ENCODE results near the gene AUTS2. TPM values are rescaled to one million over a fixed set of nuclear protein-coding genes. Genes with fewer than 3 reads are reported as not detected.

AUTS2 gene
- total RNA-seq, 1 experiment from 2014 or later, result 256 TPM

DNA sequence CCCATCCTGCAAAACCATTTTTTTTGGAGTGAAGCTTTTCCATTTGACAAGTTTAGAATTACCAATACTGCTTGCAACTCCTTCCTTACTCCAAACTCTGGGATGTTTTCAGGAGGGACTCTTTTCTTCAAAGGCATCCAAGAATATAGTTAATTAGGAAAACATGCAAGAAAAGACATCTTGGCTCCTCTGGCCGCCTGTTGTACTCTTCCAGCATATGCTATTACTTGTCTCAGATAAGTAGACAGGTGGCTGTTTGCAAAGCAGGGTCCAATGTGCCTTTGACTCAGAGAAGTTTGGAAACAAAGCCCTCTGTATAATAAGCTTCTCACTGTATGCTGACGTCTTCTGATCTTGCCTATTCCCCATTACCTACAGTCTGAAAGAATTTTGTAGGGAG, 746.5 kb downstream of the AUTS2 start:
- Histone ChIP-seq H3K27ac (ENCODE audit: insufficient read length, low read depth, low read length) (no peak overlapping the region), H4K20me1 (ENCODE audit: control insufficient read depth, insufficient read depth, insufficient read length) (no peaks in the 10 kb centered on the region), H3K23ac (ENCODE audit: insufficient read length, low read depth, low read length) (no peak overlapping the region), H4K8ac (replicated peaks; ENCODE audit: insufficient read length, low read depth, low read length) (no peak overlapping the region), H3T11ph (ENCODE audit: low read length) (no peak overlapping the region), H3K79me2 (ENCODE audit: insufficient read depth, low read length) (no peaks in the 10 kb centered on the region), H3K23me2 (ENCODE audit: insufficient read length, low read depth, low read length, poor library complexity, severe bottlenecking) (no peaks in the 10 kb centered on the region), H2BK120ac (ENCODE audit: low read depth, low read length, poor library complexity, severe bottlenecking) (no peak overlapping the region), H2BK5ac (ENCODE audit: insufficient read length, low read length) (no peak overlapping the region), H3K56ac (ENCODE audit: insufficient read length, low read depth, low read length) (no peak overlapping the region), H2BK12ac (ENCODE audit: insufficient read length, low read depth, low read length) (no peak overlapping the region), H2BK15ac (ENCODE audit: low read depth, low read length) (no peak overlapping the region), H2BK20ac (ENCODE audit: low read depth, low read length, poor library complexity, severe bottlenecking) (no peak overlapping the region), H3K18ac (ENCODE audit: insufficient read length, low read depth, low read length) (no peak overlapping the region), H3K9ac (ENCODE audit: extremely low read depth, insufficient read length, low read length) (no peak overlapping the region), H2AFZ (ENCODE audit: low read length) (no peak overlapping the region), H3K4ac (ENCODE audit: low read depth, low read length) (no peak overlapping the region), H3K27me3 (ENCODE audit: insufficient read depth, low read length) (no peaks in the 10 kb centered on the region), H3K4me1 (ENCODE audit: insufficient read depth, low read length) (no peaks in the 10 kb centered on the region), H2AK5ac (ENCODE audit: insufficient read length, low read length) (no peak overlapping the region), H3K4me2 (ENCODE audit: insufficient read depth, insufficient read length, low read length) (no peak overlapping the region), H3K14ac (ENCODE audit: insufficient read depth, low read length) (no peak overlapping the region), H4K5ac (ENCODE audit: insufficient read length, low read depth, low read length) (no peak overlapping the region), H3K79me1 (ENCODE audit: insufficient read depth, low read depth, low read length, poor library complexity, severe bottlenecking) (no peaks in the 10 kb centered on the region), H3K9me3 (ENCODE audit: control insufficient read depth, low read depth, low read length) (no peaks in the 10 kb centered on the region), H4K91ac (ENCODE audit: insufficient read length, low read depth, low read length) (no peak overlapping the region)
- Mint-ChIP-seq H3K4me3 (no peak overlapping the region), H3K36me3 (ENCODE audit: insufficient read depth in 1 of 3, low read depth in 3 of 3) (no peaks in the 10 kb centered on the region), H3K4me1 (peaks cover 4 to 14% of the 10 kb centered on the region in 2 experiments), H3K27me3 (ENCODE audit: low read depth) (no peaks in the 10 kb centered on the region; the same call in 1 of the 2 replicates), H3K9me3 (no peaks in the 10 kb centered on the region), H3K27ac (no peak overlapping the region)
- DNase-seq, result no peak
- whole genome bisulfite sequencing (ENCODE audit: extremely low coverage, insufficient read length, low lambda C conversion rate), result no CpG with 5 or more reads among the region's 2 CpGs
- TF ChIP-seq, protein P1, sequence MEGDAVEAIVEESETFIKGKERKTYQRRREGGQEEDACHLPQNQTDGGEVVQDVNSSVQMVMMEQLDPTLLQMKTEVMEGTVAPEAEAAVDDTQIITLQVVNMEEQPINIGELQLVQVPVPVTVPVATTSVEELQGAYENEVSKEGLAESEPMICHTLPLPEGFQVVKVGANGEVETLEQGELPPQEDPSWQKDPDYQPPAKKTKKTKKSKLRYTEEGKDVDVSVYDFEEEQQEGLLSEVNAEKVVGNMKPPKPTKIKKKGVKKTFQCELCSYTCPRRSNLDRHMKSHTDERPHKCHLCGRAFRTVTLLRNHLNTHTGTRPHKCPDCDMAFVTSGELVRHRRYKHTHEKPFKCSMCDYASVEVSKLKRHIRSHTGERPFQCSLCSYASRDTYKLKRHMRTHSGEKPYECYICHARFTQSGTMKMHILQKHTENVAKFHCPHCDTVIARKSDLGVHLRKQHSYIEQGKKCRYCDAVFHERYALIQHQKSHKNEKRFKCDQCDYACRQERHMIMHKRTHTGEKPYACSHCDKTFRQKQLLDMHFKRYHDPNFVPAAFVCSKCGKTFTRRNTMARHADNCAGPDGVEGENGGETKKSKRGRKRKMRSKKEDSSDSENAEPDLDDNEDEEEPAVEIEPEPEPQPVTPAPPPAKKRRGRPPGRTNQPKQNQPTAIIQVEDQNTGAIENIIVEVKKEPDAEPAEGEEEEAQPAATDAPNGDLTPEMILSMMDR (conservative IDR thresholded peaks at IDR 0.05), result no peak

Data from H9 (cell line).